Liver (tissue), 3 donors: ENCODE data around the gene FGF5.

Source experiments
- CTCF ChIP-seq: fragments of 150-350 bp; IDR thresholded peaks from 2 replicates; pipeline ENCODE4 v1.5.1; 2017; ENCODE audit warnings: improper control_type of control experiment, low read depth, low read length; ENCODE audit not compliant: missing input control
- FOXA1 ChIP-seq: IDR thresholded peaks from 2 replicates; pipeline ENCODE4 v1.6.1; 2016; ENCODE audit warnings: antibody characterized with exemption
- MAX ChIP-seq: IDR thresholded peaks from 2 replicates; pipeline ENCODE4 v1.6.1; 2016; ENCODE audit warnings: antibody characterized with exemption
- RAD21 ChIP-seq, 2 donors: IDR thresholded peaks; 2 replicates each; pipeline ENCODE4 v1.6.1; 2016; ENCODE audit warnings: antibody characterized with exemption in 2 of 2, mild to moderate bottlenecking in 2 of 2
- REST ChIP-seq: IDR thresholded peaks from 2 replicates; pipeline ENCODE4 v1.6.1; 2016; ENCODE audit warnings: antibody characterized with exemption, mild to moderate bottlenecking
- RXRA ChIP-seq, 2 donors: IDR thresholded peaks; 2 replicates each; pipeline ENCODE4 v1.6.1; 2017 to 2018; ENCODE audit warnings: antibody characterized with exemption in 2 of 2, mild to moderate bottlenecking in 1 of 2
- TAF1 ChIP-seq: conservative IDR thresholded peaks from 2 replicates; pipeline ENCODE4 v1.6.1; 2016; ENCODE audit warnings: antibody characterized with exemption, mild to moderate bottlenecking
- ZBTB33 ChIP-seq: IDR thresholded peaks from 2 replicates; pipeline ENCODE4 v1.6.1; 2016; ENCODE audit warnings: antibody characterized with exemption
- donor health status: healthy.
- donor health status: healthy.

GRCh38 chr4:80254114-80254513 lies 12.3 kb upstream of the FGF5 start:
- TF ChIP-seq CTCF (no peak), ZBTB33 (no peak), RXRA (IDR thresholded peaks at IDR 0.05) (no peak), MAX (no peak), REST (no peak), FOXA1 (no peak), RAD21 (IDR thresholded peaks at IDR 0.05) (no peak), TAF1 (no peak)
